Measurements from ENCODE around the gene GSAP. TPM values are rescaled to one million over a fixed set of nuclear protein-coding genes. Genes with fewer than 3 reads are reported as not detected.
"Not testable (repeated sequence)": the region's sequence is repeated elsewhere in the genome, so short reads cannot be mapped to it uniquely, and the experiment has no call there.

The GSAP gene
- total and polyA plus RNA-seq, 5 experiments from 2014 or later: 5.9 to 25.8 (median 7.8) TPM

GRCh38 chr7:77454802-77455201 lies 38.7 kb upstream of the GSAP start:
- H3K36me3 Mint-ChIP-seq: no peaks in the 10 kb centered on the region
- no peak overlapping the region for H3K27ac Mint-ChIP-seq
- no peak overlapping the region for H3K4me3 Mint-ChIP-seq
- no peak for ATAC-seq
- no peak for DNase-seq
- POLR2A ChIA-PET: no interaction called here
- no peaks in the 10 kb centered on the region for H3K27me3 Mint-ChIP-seq
- no peaks in the 10 kb centered on the region for H3K9me3 Mint-ChIP-seq
- H3K4me1 Mint-ChIP-seq: peaks cover 0 to 2% (median 0%) of the 10 kb centered on the region in 4 donors

- POLR2A ChIA-PET: no interaction called here
- Mint-ChIP-seq H3K4me1 (peaks cover 0 to 2% (median 0%) of the 10 kb centered on the region in 4 donors), H3K27ac (no peak overlapping the region), H3K36me3 (no peaks in the 10 kb centered on the region), H3K9me3 (no peaks in the 10 kb centered on the region), H3K4me3 (no peak overlapping the region), H3K27me3 (no peaks in the 10 kb centered on the region)
- no peak for ATAC-seq
- DNase-seq: no peak
Observed at GRCh38 chr7:77453531-77453930, 37.4 kb upstream of the GSAP start.

GRCh38 chr7:77451950-77452349 lies 35.8 kb upstream of the GSAP start:
- H3K4me3 Mint-ChIP-seq, H3K27ac Mint-ChIP-seq, DNase-seq, POLR2A ChIA-PET, H3K4me1 Mint-ChIP-seq, H3K9me3 Mint-ChIP-seq, ATAC-seq, H3K27me3 Mint-ChIP-seq, H3K36me3 Mint-ChIP-seq: not testable (repeated sequence)

GRCh38 chr7:77450613-77451012 lies 34.5 kb upstream of the GSAP start:
- Mint-ChIP-seq H3K4me3 (no peak overlapping the region), H3K9me3 (no peaks in the 10 kb centered on the region), H3K27me3 (no peaks in the 10 kb centered on the region), H3K27ac (no peak overlapping the region), H3K36me3 (no peaks in the 10 kb centered on the region), H3K4me1 (peaks cover 2 to 15% (median 9%) of the 10 kb centered on the region in 4 donors)
- ATAC-seq (no peak), DNase-seq (no peak)
- POLR2A ChIA-PET: no interaction called here

- Mint-ChIP-seq H3K4me1 (peaks cover 2 to 15% (median 9%) of the 10 kb centered on the region in 4 donors), H3K4me3 (no peak overlapping the region), H3K27ac (no peak overlapping the region), H3K36me3 (no peaks in the 10 kb centered on the region), H3K9me3 (no peaks in the 10 kb centered on the region), H3K27me3 (no peaks in the 10 kb centered on the region)
- DNase-seq: no peak
- no peak for ATAC-seq
- POLR2A ChIA-PET: no interaction called here
Observed at GRCh38 chr7:77450054-77450453, 33.9 kb upstream of the GSAP start.

- no peak for ATAC-seq
- DNase-seq: no peak
- no peak overlapping the region for H3K4me3 Mint-ChIP-seq
- POLR2A ChIA-PET: no interaction called here
- H3K27ac Mint-ChIP-seq: no peak overlapping the region
- H3K4me1 Mint-ChIP-seq: peaks cover 2 to 15% (median 8%) of the 10 kb centered on the region in 4 donors
- no peaks in the 10 kb centered on the region for H3K9me3 Mint-ChIP-seq
- H3K36me3 Mint-ChIP-seq: no peaks in the 10 kb centered on the region
- H3K27me3 Mint-ChIP-seq: no peaks in the 10 kb centered on the region
Observed at GRCh38 chr7:77447616-77448015, 31.5 kb upstream of the GSAP start.

- Mint-ChIP-seq H3K4me3 (no peak overlapping the region), H3K36me3 (no peaks in the 10 kb centered on the region), H3K27ac (no peak overlapping the region), H3K9me3 (no peaks in the 10 kb centered on the region), H3K4me1 (peaks cover 2 to 15% (median 9%) of the 10 kb centered on the region in 4 donors), H3K27me3 (no peaks in the 10 kb centered on the region)
- POLR2A ChIA-PET: interaction anchor here (1.2 kb wide), 1 partner anchor 30 kb away, joined by 5 read pairs; no protein-coding TSS in a partner anchor
- ATAC-seq (no peak), DNase-seq (no peak)
Observed at GRCh38 chr7:77444123-77444522, 28.0 kb upstream of the GSAP start.

- Mint-ChIP-seq H3K27ac (no peak overlapping the region), H3K36me3 (no peaks in the 10 kb centered on the region), H3K9me3 (no peaks in the 10 kb centered on the region), H3K4me3 (no peak overlapping the region), H3K27me3 (no peaks in the 10 kb centered on the region), H3K4me1 (peaks cover 2 to 15% (median 9%) of the 10 kb centered on the region in 4 donors)
- ATAC-seq (no peak), DNase-seq (no peak)
- POLR2A ChIA-PET: no interaction called here
Observed at GRCh38 chr7:77443042-77443441, 26.9 kb upstream of the GSAP start.

GRCh38 chr7:77442636-77443035 lies 26.5 kb upstream of the GSAP start:
- no peak overlapping the region for H3K27ac Mint-ChIP-seq
- POLR2A ChIA-PET: no interaction called here
- peaks cover 2 to 12% (median 7%) of the 10 kb centered on the region in 4 donors for H3K4me1 Mint-ChIP-seq
- no peak for ATAC-seq
- no peak overlapping the region for H3K4me3 Mint-ChIP-seq
- DNase-seq: no peak
- H3K36me3 Mint-ChIP-seq: no peaks in the 10 kb centered on the region
- no peaks in the 10 kb centered on the region for H3K27me3 Mint-ChIP-seq
- H3K9me3 Mint-ChIP-seq: no peaks in the 10 kb centered on the region

GRCh38 chr7:77441046-77441445 lies 24.9 kb upstream of the GSAP start:
- H3K36me3 Mint-ChIP-seq: no peaks in the 10 kb centered on the region
- no peak overlapping the region for H3K27ac Mint-ChIP-seq
- ATAC-seq: no peak
- H3K27me3 Mint-ChIP-seq: no peaks in the 10 kb centered on the region
- H3K4me3 Mint-ChIP-seq: no peak overlapping the region
- no peak for DNase-seq
- H3K4me1 Mint-ChIP-seq: peaks cover 0 to 2% (median 0%) of the 10 kb centered on the region in 4 donors
- POLR2A ChIA-PET: no interaction called here
- H3K9me3 Mint-ChIP-seq: no peaks in the 10 kb centered on the region

- Mint-ChIP-seq H3K27ac (no peak overlapping the region), H3K27me3 (peaks cover 0 to 4% (median 0%) of the 10 kb centered on the region in 5 donors), H3K4me1 (peaks cover 0 to 2% (median 0%) of the 10 kb centered on the region in 4 donors), H3K36me3 (no peaks in the 10 kb centered on the region), H3K4me3 (no peak overlapping the region), H3K9me3 (no peaks in the 10 kb centered on the region)
- no peak for DNase-seq
- POLR2A ChIA-PET: no interaction called here
- ATAC-seq: no peak
Observed at GRCh38 chr7:77439572-77439971, 23.4 kb upstream of the GSAP start.

- H3K9me3 Mint-ChIP-seq: no peaks in the 10 kb centered on the region
- ATAC-seq (no peak), DNase-seq (no peak)
- POLR2A ChIA-PET: no interaction called here
- H3K36me3 Mint-ChIP-seq: no peaks in the 10 kb centered on the region
- no peak overlapping the region for H3K4me3 Mint-ChIP-seq
- peaks cover 0 to 12% (median 0%) of the 10 kb centered on the region in 5 donors for H3K27me3 Mint-ChIP-seq
- H3K27ac Mint-ChIP-seq: no peak overlapping the region
- peaks cover 0 to 2% (median 0%) of the 10 kb centered on the region in 4 donors for H3K4me1 Mint-ChIP-seq
Observed at GRCh38 chr7:77438131-77438530, 22.0 kb upstream of the GSAP start.

GRCh38 chr7:77434570-77435275 lies 18.6 kb upstream of the GSAP start:
- H3K9me3 Mint-ChIP-seq: no peaks in the 10 kb centered on the region
- DNase-seq (no peak), ATAC-seq (no peak)
- peaks cover 0 to 12% (median 0%) of the 10 kb centered on the region in 5 donors for H3K27me3 Mint-ChIP-seq
- no peak overlapping the region for H3K4me3 Mint-ChIP-seq
- H3K4me1 Mint-ChIP-seq: peaks cover 0 to under 1% (median 0%) of the 10 kb centered on the region in 4 donors
- POLR2A ChIA-PET: no interaction called here
- H3K27ac Mint-ChIP-seq: peak overlapping the region in 1 of 10 donors; percentile 17
- no peaks in the 10 kb centered on the region for H3K36me3 Mint-ChIP-seq

GRCh38 chr7:77433901-77434300 lies 17.8 kb upstream of the GSAP start:
- POLR2A ChIA-PET: no interaction called here
- ATAC-seq (no peak), DNase-seq (no peak)
- no peaks in the 10 kb centered on the region for H3K9me3 Mint-ChIP-seq
- no peak overlapping the region for H3K4me3 Mint-ChIP-seq
- H3K36me3 Mint-ChIP-seq: no peaks in the 10 kb centered on the region
- peaks cover under 1 to 9% (median 6%) of the 10 kb centered on the region in 4 donors for H3K4me1 Mint-ChIP-seq
- H3K27ac Mint-ChIP-seq: no peak overlapping the region
- H3K27me3 Mint-ChIP-seq: peaks cover 0 to 12% (median 0%) of the 10 kb centered on the region in 5 donors
